Epithelial cell of proximal tubule (primary cell): Measurements from ENCODE around the gene CC2D1A. TPM values are rescaled to one million over a fixed set of nuclear protein-coding genes. Genes with fewer than 3 reads are reported as not detected.

ENCODE experiments used
- DNase-seq: peaks from one replicate; pipeline ENCODE4 v3.0.0-alpha.2; 2011; ENCODE audit warnings: low read depth
- H3K4me3 ChIP-seq: 2 replicates; pipeline ENCODE4 v1.5.1; 2011; ENCODE audit warnings: low read depth, mild to moderate bottlenecking, low read length
- total RNA-seq: library from RNA; depleted of rRNA; stranded (reverse); fragments of >200 nt; gene quantifications from 2 replicates; pipeline ENCODE4 v1.2.3, GENCODE V29; 2015
- TF ChIP-seq, protein P1 (sequence below): conservative IDR thresholded peaks from 2 replicates; pipeline ENCODE4 v1.5.1; 2012; ENCODE audit warnings: low read depth, mild to moderate bottlenecking, low read length

CC2D1A gene
- total RNA-seq, result 27.2 and 30.6 TPM in 2 replicates

DNA sequence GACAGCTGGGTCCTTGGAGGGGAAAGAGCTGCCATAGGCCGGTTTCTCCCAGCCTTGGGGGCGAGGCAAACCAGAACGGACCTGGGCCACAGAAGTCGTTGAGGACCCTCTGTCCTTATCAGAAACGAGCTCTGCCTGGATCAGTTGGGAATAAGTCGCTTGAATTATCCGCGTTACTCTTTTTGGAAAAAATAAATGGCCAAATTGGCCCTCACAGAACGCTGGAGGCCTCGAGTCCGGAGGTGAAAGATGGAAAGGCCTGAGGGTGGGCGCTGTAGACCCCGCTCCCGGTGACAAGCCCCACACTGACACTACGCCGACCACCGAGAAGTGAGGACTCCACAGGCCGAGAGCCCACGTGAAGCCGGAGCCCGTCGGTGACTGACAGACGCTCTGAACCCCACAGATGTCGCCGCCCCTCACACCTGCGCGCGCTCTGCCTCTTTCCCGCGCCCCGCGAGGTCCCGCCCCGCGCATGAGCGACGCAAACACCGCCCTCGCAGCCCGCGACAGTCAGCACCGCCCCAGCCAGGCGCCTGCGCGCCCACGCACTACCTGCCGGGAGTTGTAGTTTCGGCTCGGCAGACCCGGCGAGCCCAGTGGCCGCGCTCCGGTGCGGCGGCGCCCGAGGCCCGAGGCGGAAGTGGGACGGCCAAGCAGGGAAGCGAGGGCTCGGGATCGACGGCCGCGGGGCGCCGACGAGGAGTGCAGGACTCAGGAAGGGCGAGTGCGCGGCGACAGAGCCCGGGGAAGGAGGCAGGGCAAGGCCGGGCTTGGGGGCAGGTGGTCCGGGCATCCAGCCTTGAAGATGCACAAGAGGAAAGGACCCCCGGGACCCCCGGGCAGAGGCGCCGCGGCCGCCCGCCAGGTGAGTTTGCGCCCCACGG lies at the start of gene CC2D1A, which contains the start of gene BRME1:
TSS of gene CC2D1A (plus strand) at position 568 of the 887 bp plus-strand sequence. CDS start at position 809, 241 bp downstream.
TSS of gene BRME1 (minus strand) at position 484 of the 887 bp plus-strand sequence. CDS start 1,225 bp downstream, outside the sequence.
- H3K4me3 ChIP-seq, result peak within 1 kb of the TSS; percentile 88
- TF ChIP-seq, protein P1, sequence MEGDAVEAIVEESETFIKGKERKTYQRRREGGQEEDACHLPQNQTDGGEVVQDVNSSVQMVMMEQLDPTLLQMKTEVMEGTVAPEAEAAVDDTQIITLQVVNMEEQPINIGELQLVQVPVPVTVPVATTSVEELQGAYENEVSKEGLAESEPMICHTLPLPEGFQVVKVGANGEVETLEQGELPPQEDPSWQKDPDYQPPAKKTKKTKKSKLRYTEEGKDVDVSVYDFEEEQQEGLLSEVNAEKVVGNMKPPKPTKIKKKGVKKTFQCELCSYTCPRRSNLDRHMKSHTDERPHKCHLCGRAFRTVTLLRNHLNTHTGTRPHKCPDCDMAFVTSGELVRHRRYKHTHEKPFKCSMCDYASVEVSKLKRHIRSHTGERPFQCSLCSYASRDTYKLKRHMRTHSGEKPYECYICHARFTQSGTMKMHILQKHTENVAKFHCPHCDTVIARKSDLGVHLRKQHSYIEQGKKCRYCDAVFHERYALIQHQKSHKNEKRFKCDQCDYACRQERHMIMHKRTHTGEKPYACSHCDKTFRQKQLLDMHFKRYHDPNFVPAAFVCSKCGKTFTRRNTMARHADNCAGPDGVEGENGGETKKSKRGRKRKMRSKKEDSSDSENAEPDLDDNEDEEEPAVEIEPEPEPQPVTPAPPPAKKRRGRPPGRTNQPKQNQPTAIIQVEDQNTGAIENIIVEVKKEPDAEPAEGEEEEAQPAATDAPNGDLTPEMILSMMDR, result no peak
- peak; percentile 16 for DNase-seq

DNA sequence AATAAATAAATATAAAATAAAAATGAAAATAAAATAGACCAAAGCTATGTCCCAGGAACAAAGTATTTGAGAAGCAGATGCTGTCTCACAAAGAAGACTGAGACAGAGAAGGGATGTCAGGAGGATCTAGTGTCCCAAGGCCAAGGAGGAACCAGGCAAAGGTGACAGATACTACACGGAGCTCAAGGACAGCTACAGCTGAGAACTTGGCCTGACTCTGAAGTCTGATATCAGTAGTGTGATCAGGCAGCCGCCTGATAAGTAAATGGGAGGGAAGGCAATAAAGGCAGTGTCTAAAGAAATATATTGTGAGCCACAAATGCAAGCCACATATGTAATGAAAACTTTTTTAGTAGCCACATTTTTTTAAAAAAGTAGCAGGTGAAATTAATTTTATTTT lies 49.5 kb upstream of the CC2D1A start:
- TF ChIP-seq, protein P1, result no peak
- no peak overlapping the region for H3K4me3 ChIP-seq
- no peak for DNase-seq

DNA sequence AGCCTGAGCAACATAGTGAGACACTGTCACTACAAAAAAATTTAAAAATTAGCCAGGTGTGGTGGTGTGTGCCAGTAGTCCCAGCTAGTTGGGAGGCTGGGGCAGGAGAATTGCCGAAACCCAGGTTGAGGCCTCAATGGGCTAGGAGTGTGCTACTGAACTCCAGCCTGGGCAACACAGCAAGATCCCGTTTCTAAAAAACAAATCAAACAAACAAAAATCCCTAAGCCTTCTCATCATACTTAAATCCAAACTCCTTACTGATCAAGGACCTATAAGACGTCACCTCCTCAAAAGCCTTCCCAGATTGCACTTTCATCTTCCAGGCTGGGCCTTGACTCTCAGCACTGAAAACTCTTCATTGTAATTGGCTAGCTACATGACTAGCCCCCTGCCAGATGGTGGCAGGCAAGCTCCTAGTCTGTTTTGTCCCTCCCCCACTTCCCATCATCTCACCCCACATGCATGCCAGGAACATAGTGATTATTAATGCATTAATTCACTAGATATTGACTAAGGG lies 46.6 kb upstream of the CC2D1A start:
- no peak for DNase-seq
- TF ChIP-seq, protein P1, result peak; percentile 32

DNA sequence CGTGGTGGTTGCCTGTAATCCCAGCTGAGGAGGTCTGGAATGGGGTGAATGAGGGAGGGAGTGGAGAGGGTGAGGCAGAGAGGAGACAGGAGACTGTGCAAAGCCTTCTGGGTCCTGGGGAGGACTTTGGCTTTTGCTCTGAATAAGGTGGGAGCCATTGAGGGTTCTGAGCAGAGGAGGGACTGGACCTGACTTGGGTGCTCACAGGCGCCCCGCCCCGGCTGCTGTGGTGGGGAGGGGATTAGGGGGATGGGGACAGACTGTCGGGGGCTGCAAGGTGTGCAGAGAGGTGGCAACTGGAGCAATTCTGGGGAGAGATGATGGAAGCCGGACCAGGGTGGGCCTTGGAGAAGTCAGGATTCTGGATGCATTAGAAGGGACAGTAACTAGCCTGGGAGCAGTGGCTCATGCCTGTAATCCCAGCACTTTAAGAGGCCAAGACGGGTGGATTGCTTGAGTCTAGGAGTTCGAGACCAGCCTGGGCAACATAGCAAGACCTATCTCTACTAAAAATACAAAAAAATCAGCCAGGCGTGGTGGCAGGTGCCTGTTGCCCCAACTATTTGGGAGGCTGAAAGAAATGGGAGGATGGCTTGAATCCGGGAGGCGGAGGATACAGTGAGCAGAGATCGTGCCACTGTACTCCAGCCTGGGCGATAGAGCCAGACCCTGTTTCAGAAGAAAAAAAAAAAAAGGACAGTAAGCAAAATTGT lies 45.2 kb upstream of the CC2D1A start:
- TF ChIP-seq, protein P1, result no peak
- DNase-seq, result no peak
- H3K4me3 ChIP-seq, result no peak overlapping the region

More for the DNA sequence above, 46.6 kb upstream of the CC2D1A start:
- H3K4me3 ChIP-seq, result no peak overlapping the region

DNA sequence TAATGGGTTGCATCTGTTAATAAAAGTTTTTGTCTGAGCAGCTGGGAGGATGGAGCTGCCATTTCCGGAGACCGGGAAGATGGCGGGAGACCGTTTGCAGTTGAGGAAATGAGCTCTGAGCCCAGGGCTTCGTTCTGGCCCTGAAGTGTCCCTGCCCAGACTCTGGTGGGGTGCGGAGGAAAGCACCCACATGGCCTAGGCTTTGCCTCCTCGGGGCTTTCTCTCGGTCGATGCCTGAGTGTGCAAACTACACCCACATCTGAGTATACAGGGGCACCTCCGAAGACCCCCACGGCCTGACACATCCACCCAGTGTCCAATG lies 44.6 kb upstream of the CC2D1A start:
- DNase-seq, result no peak
- H3K4me3 ChIP-seq, result no peak overlapping the region
- TF ChIP-seq, protein P1, result no peak

DNA sequence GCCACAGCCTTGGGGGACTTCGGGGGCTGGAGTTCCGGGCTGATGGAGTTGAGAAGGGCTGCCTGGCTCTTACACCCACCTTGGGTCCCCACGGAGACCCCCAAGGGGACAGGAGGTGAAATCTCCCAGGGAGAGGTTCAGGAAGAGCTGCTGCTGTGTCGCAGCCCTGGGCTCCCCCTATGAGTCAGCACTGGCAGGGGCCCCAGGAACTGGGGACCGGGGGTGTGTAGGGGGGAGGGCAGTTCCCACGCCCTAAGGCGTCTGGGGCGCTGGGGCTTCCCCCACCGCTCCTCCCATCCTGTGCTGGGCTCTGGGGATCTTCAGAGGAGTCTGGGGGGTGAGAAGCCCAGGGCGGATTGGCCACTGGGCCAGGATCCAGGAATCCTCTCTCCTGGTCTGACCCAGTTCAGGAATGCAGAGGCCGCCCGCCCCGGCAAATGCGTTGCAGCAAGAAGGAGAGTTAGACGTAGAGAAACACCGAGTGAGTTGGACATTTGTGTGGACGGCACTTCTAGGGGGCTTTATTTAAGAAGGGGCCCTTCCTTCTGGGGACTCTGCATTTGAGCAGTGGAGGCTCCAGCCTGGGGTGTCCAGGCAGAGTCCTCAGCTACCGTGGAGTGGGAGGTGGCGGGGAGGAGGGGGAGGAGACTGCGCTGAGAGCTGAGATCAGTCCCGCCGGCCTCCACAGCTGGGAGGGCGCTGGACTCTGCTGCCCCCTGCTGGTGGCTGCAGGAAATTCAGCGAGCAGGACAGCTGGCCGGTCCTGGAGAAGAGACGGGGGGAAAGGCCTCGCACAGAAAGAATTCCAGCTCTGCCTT lies 44.1 kb upstream of the CC2D1A start:
- DNase-seq, result peak; percentile 43
- TF ChIP-seq, protein P1, result peak; percentile 86
- peak overlapping the region; percentile 58 for H3K4me3 ChIP-seq
